K562 (cell line): ENCODE data around the gene RREB1. TPM values are rescaled to one million over a fixed set of nuclear protein-coding genes. Genes with fewer than 3 reads are reported as not detected.

ENCODE experiments used
- ATF1 ChIP-seq, 2 experiments: fragments of 450-650 bp in 1 of 2; IDR thresholded peaks; 2 replicates each; pipeline ENCODE4 v1.6.1; 2016; ENCODE audit warnings: missing compliant biosample characterization in 1 of 2, missing genetic modification characterization in 1 of 2
- BRF1 ChIP-seq: IDR thresholded peaks from 3 replicates; pipeline ENCODE4 v1.6.1; 2011; ENCODE audit warnings: borderline replicate concordance, mild to moderate bottlenecking; ENCODE audit not compliant: insufficient read length; ENCODE audit errors: extremely low read depth
- CEBPB ChIP-seq: fragments of 450-650 bp; IDR thresholded peaks from 2 replicates; pipeline ENCODE4 v1.6.1; 2016; ENCODE audit warnings: missing genetic modification characterization, missing compliant biosample characterization
- DLX4 ChIP-seq: fragments of 250-450 bp; sonication (Bioruptor Pico); IDR thresholded peaks from 2 replicates; pipeline ENCODE4 v1.6.1; 2021; ENCODE audit warnings: mild to moderate bottlenecking
- ETV5 ChIP-seq: sonication (generic); formaldehyde crosslinking; IDR thresholded peaks from 2 replicates; pipeline ENCODE4 v1.4.0; 2020; ENCODE audit warnings: low read depth, mild to moderate bottlenecking, missing genetic modification reagents
- HLTF ChIP-seq: fragments of 450-650 bp; IDR thresholded peaks from 2 replicates; pipeline ENCODE4 v1.6.1; 2016
- MAZ ChIP-seq, 2 experiments: fragments of 450-650 bp in 1 of 2; sonication (generic) in 1 of 2; formaldehyde crosslinking; IDR thresholded peaks in 1 of 2; conservative IDR thresholded peaks in 1 of 2; 2 replicates each; pipeline versions ENCODE4 v1.4.0 to v1.5.0; 2020; ENCODE audit warnings: mild to moderate bottlenecking in 1 of 2, missing genetic modification reagents in 1 of 2
- MBD1 ChIP-seq: fragments of 250-450 bp; sonication (Bioruptor Pico); IDR thresholded peaks from 2 replicates; pipeline ENCODE4 v1.8.0; 2022; ENCODE audit warnings: inconsistent platforms
- MIER1 ChIP-seq: fragments of 450-650 bp; IDR thresholded peaks from 2 replicates; pipeline ENCODE4 v1.6.1; 2016; ENCODE audit warnings: antibody characterized with exemption, mild to moderate bottlenecking, low read depth
- PURB ChIP-seq: sonication (generic); formaldehyde crosslinking; IDR thresholded peaks from 2 replicates; pipeline ENCODE4 v1.9.0; 2021; ENCODE audit warnings: low read depth, mild to moderate bottlenecking, missing genetic modification reagents
- ZMIZ1 ChIP-seq, 2 experiments: fragments of 150-350 bp in 1 of 2; IDR thresholded peaks; 2 replicates each; pipeline ENCODE4 v1.6.1; 2012 to 2016; ENCODE audit warnings: low read depth in 2 of 2, low read length in 2 of 2, mild to moderate bottlenecking in 1 of 2, moderate library complexity in 1 of 2
- ZNF224 ChIP-seq: sonication (generic); formaldehyde crosslinking; IDR thresholded peaks from 2 replicates; pipeline ENCODE4 v1.8.0; 2022; ENCODE audit warnings: mild to moderate bottlenecking, missing genetic modification reagents
- ZNF23 ChIP-seq: fragments of 250-450 bp; sonication (Bioruptor Pico); IDR thresholded peaks from 2 replicates; pipeline ENCODE4 v1.4.0; 2020; ENCODE audit warnings: mild to moderate bottlenecking
- ZNF277 ChIP-seq: fragments of 250-450 bp; sonication (Bioruptor Pico); IDR thresholded peaks from 2 replicates; pipeline ENCODE4 v1.8.0; 2022; ENCODE audit warnings: inconsistent platforms, mild to moderate bottlenecking, moderate library complexity, borderline replicate concordance
- ZNF395 ChIP-seq: fragments of 200-800 bp; sonication (Bioruptor generic); IDR thresholded peaks from 2 replicates; pipeline ENCODE4 v1.6.1; 2017; ENCODE audit warnings: missing genetic modification characterization, missing compliant biosample characterization
- ZNF639 ChIP-seq, 2 experiments: fragments of 200-800 bp in 1 of 2; sonication (Bioruptor generic) in 1 of 2; sonication (generic) in 1 of 2; formaldehyde crosslinking in 1 of 2; IDR thresholded peaks in 1 of 2; conservative IDR thresholded peaks in 1 of 2; 2 replicates each; pipeline versions ENCODE4 v1.5.0 to v1.6.1; 2016 to 2020; ENCODE audit warnings: missing compliant biosample characterization in 1 of 2, missing genetic modification characterization in 1 of 2, missing genetic modification reagents in 1 of 2
- polyA plus RNA-seq, 8 experiments: library from polyadenylated mRNA; depleted of rRNA in 4 of 8; stranded (reverse) in 5 of 8; unstranded in 3 of 8; fragments of >200 nt; fragmentation: Nextera tagmentation in 2 of 8; fragmentation: Illumina TruSeq in 1 of 8; extraction: Ambion mirVana in 2 of 8; extraction: Trizol in 1 of 8; gene quantifications; 2 replicates each; pipeline versions ENCODE4 v1.2.1 to v1.2.3, GENCODE V29; 2011 to 2014; ENCODE audit warnings: inconsistent platforms in 1 of 8, missing spikeins in 1 of 8
- total RNA-seq, 7 experiments: library from RNA; depleted of rRNA in 6 of 7; stranded (reverse); fragments of >200 nt in 6 of 7; fragmentation: Illumina TruSeq in 2 of 7; extraction: Trizol in 2 of 7; gene quantifications; 2 replicates each; pipeline versions ENCODE4 v1.2.1 to v1.2.3, GENCODE V29; 2011 to 2021; ENCODE audit warnings: low replicate concordance in 1 of 7

RREB1 gene
- total and polyA plus RNA-seq, 9 of the 15 experiments (the other 6 are each of a cell fraction or from before 2014, with no cell fraction given), result 3.3 to 64.2 (median 19.3) TPM

- no peak for TF ChIP-seq ETV5 (CRISPR knock-in tag)
- TF ChIP-seq DLX4 (CRISPR knock-in tag), result no peak
- TF ChIP-seq MAZ (CRISPR knock-in tag; conservative IDR thresholded peaks at IDR 0.05 in 1 of 2, IDR thresholded peaks at IDR 0.05 in 1 of 2), result no peak
- TF ChIP-seq ZMIZ1 (IDR thresholded peaks at IDR 0.05; ENCODE audit: low read depth in 2 of 2, low read length in 2 of 2), result no peak
- TF ChIP-seq ZNF277 (CRISPR knock-in tag), result no peak
- peak; percentile 59; the same call in 1 of the 2 replicates for TF ChIP-seq ZNF395 (CRISPR knock-in tag)
- TF ChIP-seq PURB (CRISPR knock-in tag), result no peak
- TF ChIP-seq ATF1 (CRISPR knock-in tag; IDR thresholded peaks at IDR 0.05), result no peak
- no peak for TF ChIP-seq ATF1 (tag; IDR thresholded peaks at IDR 0.05)
- no peak for TF ChIP-seq ZNF224 (CRISPR knock-in tag)
- peak; percentile 48; the same call in 1 of the 2 replicates for TF ChIP-seq CEBPB (tag)
- no peak for TF ChIP-seq BRF1
- TF ChIP-seq ZNF639 (CRISPR knock-in tag; conservative IDR thresholded peaks at IDR 0.05 in 1 of 2, IDR thresholded peaks at IDR 0.05 in 1 of 2), result 0 out of 4 replicates have a peak, but pooled peaks of 1 of the 2 experiments have one; percentile 14
- TF ChIP-seq ZNF23 (CRISPR knock-in tag), result 0 out of 2 replicates have a peak, but pooled peaks have one; percentile 8
- TF ChIP-seq MBD1 (CRISPR knock-in tag), result 0 out of 2 replicates have a peak, but pooled peaks have one; percentile 39
- TF ChIP-seq HLTF, result no peak
- no peak for TF ChIP-seq MIER1
Observed at GRCh38 chr6:7163661-7164071, 55.9 kb downstream of the RREB1 start (continued).
